Immature natural killer cell (primary cell): ENCODE results near the gene ARHGAP22. TPM values are rescaled to one million over a fixed set of nuclear protein-coding genes. Genes with fewer than 3 reads are reported as not detected.

Source experiments
- DNase-seq, 3 donors: peaks; one replicate each; pipeline ENCODE4 v3.0.0; 2022; ENCODE audit warnings: mixed read lengths in 1 of 3
- H3K27ac Mint-ChIP-seq, 6 donors: one replicate each; pipeline ENCODE4 v1.8.0; 2020; ENCODE audit warnings: mixed read lengths in 6 of 6, mild to moderate bottlenecking in 5 of 6, inconsistent platforms in 4 of 6, moderate library complexity in 3 of 6
- H3K27me3 Mint-ChIP-seq, 3 donors: one replicate each; pipeline ENCODE4 v1.8.0; 2020 to 2021; ENCODE audit warnings: low read depth in 3 of 3, mild to moderate bottlenecking in 3 of 3, mixed read lengths in 3 of 3, moderate library complexity in 3 of 3, inconsistent platforms in 1 of 3
- H3K36me3 Mint-ChIP-seq, 3 donors: one replicate each; pipeline ENCODE4 v1.8.0; 2020; ENCODE audit warnings: mixed read lengths in 3 of 3, inconsistent platforms in 2 of 3, mild to moderate bottlenecking in 2 of 3
- H3K4me1 Mint-ChIP-seq, 2 donors: one replicate each; pipeline ENCODE4 v1.8.0; 2020; ENCODE audit warnings: inconsistent platforms in 2 of 2, mild to moderate bottlenecking in 2 of 2, mixed read lengths in 2 of 2, moderate library complexity in 1 of 2
- H3K4me3 Mint-ChIP-seq, 5 donors: one replicate each; pipeline ENCODE4 v1.8.0; 2020; ENCODE audit warnings: mild to moderate bottlenecking in 5 of 5, mixed read lengths in 5 of 5, inconsistent platforms in 3 of 5, moderate library complexity in 3 of 5
- H3K9me3 Mint-ChIP-seq, 6 donors: one replicate each; pipeline ENCODE4 v1.8.0; 2020; ENCODE audit warnings: mild to moderate bottlenecking in 6 of 6, mixed read lengths in 6 of 6, inconsistent platforms in 4 of 6, moderate library complexity in 3 of 6
- polyA plus RNA-seq, 3 donors: library from polyadenylated mRNA; unstranded; fragments of 300-500 nt; fragmentation: Illumina TruSeq; gene quantifications; one replicate each; pipeline ENCODE4 v1.2.3, GENCODE V29; 2021

The ARHGAP22 gene
- polyA plus RNA-seq, 3 donors from 2014 or later = not detected

- Mint-ChIP-seq H3K27ac (no peak overlapping the region), H3K4me1 (no peaks in the 10 kb centered on the region), H3K36me3 (no peaks in the 10 kb centered on the region), H3K27me3 (peaks cover 0 to 6% (median 3%) of the 10 kb centered on the region in 3 donors), H3K4me3 (no peak overlapping the region), H3K9me3 (no peaks in the 10 kb centered on the region)
- DNase-seq = no peak
Measured at GRCh38 chr10:48541144-48541795, 63.6 kb downstream of the ARHGAP22 start.

- no peaks in the 10 kb centered on the region for H3K9me3 Mint-ChIP-seq
- no peak overlapping the region for H3K4me3 Mint-ChIP-seq
- no peak for DNase-seq
- H3K27ac Mint-ChIP-seq = no peak overlapping the region
- no peaks in the 10 kb centered on the region for H3K4me1 Mint-ChIP-seq
- H3K27me3 Mint-ChIP-seq = peaks cover 0 to 6% (median 3%) of the 10 kb centered on the region in 3 donors
- H3K36me3 Mint-ChIP-seq = no peaks in the 10 kb centered on the region
Measured at GRCh38 chr10:48538611-48539010, 66.3 kb downstream of the ARHGAP22 start.

- DNase-seq = no peak
- no peaks in the 10 kb centered on the region for H3K9me3 Mint-ChIP-seq
Measured at GRCh38 chr10:48536916-48537890, 67.7 kb downstream of the ARHGAP22 start.

GRCh38 chr10:48536156-48536500, 68.7 kb downstream of the ARHGAP22 start:
- Mint-ChIP-seq H3K36me3 (no peaks in the 10 kb centered on the region), H3K9me3 (no peaks in the 10 kb centered on the region), H3K4me3 (no peak overlapping the region), H3K27ac (no peak overlapping the region), H3K4me1 (no peaks in the 10 kb centered on the region), H3K27me3 (peaks cover 0 to 6% (median 0%) of the 10 kb centered on the region in 3 donors)
- DNase-seq = no peak

More at GRCh38 chr10:48536916-48537890, 67.7 kb downstream of the ARHGAP22 start:
- no peaks in the 10 kb centered on the region for H3K4me1 Mint-ChIP-seq
- no peaks in the 10 kb centered on the region for H3K36me3 Mint-ChIP-seq
- no peak overlapping the region for H3K4me3 Mint-ChIP-seq
- peaks cover 0 to 6% (median 3%) of the 10 kb centered on the region in 3 donors for H3K27me3 Mint-ChIP-seq
- H3K27ac Mint-ChIP-seq = no peak overlapping the region

- no peak overlapping the region for H3K27ac Mint-ChIP-seq
- no peaks in the 10 kb centered on the region for H3K36me3 Mint-ChIP-seq
- peaks cover 0 to 6% (median 0%) of the 10 kb centered on the region in 3 donors for H3K27me3 Mint-ChIP-seq
- no peak overlapping the region for H3K4me3 Mint-ChIP-seq
- no peaks in the 10 kb centered on the region for H3K4me1 Mint-ChIP-seq
- no peaks in the 10 kb centered on the region for H3K9me3 Mint-ChIP-seq
- DNase-seq = no peak
Measured at GRCh38 chr10:48535416-48536155, 69.3 kb downstream of the ARHGAP22 start.

- Mint-ChIP-seq H3K4me3 (no peak overlapping the region), H3K4me1 (no peaks in the 10 kb centered on the region), H3K36me3 (no peaks in the 10 kb centered on the region), H3K27ac (no peak overlapping the region), H3K27me3 (peaks cover 0 to 3% (median 1%) of the 10 kb centered on the region in 3 donors), H3K9me3 (no peaks in the 10 kb centered on the region)
- no peak for DNase-seq
Measured at GRCh38 chr10:48533951-48534720, 70.7 kb downstream of the ARHGAP22 start.

GRCh38 chr10:48533540-48533939, 71.3 kb downstream of the ARHGAP22 start:
- no peak overlapping the region for H3K4me3 Mint-ChIP-seq
- H3K9me3 Mint-ChIP-seq = no peaks in the 10 kb centered on the region
- H3K4me1 Mint-ChIP-seq = no peaks in the 10 kb centered on the region
- no peak overlapping the region for H3K27ac Mint-ChIP-seq
- peaks cover 0 to 3% (median 1%) of the 10 kb centered on the region in 3 donors for H3K27me3 Mint-ChIP-seq
- H3K36me3 Mint-ChIP-seq = no peaks in the 10 kb centered on the region
- no peak for DNase-seq

GRCh38 chr10:48531486-48531885, 73.4 kb downstream of the ARHGAP22 start:
- no peak overlapping the region for H3K4me3 Mint-ChIP-seq
- no peak overlapping the region for H3K27ac Mint-ChIP-seq
- H3K36me3 Mint-ChIP-seq = no peaks in the 10 kb centered on the region
- peaks cover 0 to 2% (median 1%) of the 10 kb centered on the region in 3 donors for H3K27me3 Mint-ChIP-seq
- DNase-seq = no peak
- H3K4me1 Mint-ChIP-seq = no peaks in the 10 kb centered on the region
- H3K9me3 Mint-ChIP-seq = no peaks in the 10 kb centered on the region

- Mint-ChIP-seq H3K27ac (no peak overlapping the region), H3K9me3 (peaks cover 0 to 2% (median 0%) of the 10 kb centered on the region in 6 donors), H3K27me3 (peaks cover 3 to 8% (median 4%) of the 10 kb centered on the region in 3 donors), H3K4me3 (no peak overlapping the region), H3K36me3 (no peaks in the 10 kb centered on the region), H3K4me1 (no peaks in the 10 kb centered on the region)
- DNase-seq = no peak
Measured at GRCh38 chr10:48529331-48529730, 75.5 kb downstream of the ARHGAP22 start.

- Mint-ChIP-seq H3K4me1 (peaks cover 0 to 3% of the 10 kb centered on the region in 2 donors), H3K36me3 (no peaks in the 10 kb centered on the region), H3K4me3 (no peak overlapping the region), H3K27ac (no peak overlapping the region), H3K27me3 (peaks cover 3 to 8% (median 4%) of the 10 kb centered on the region in 3 donors), H3K9me3 (peaks cover 0 to 2% (median 0%) of the 10 kb centered on the region in 6 donors)
- no peak for DNase-seq
Measured at GRCh38 chr10:48527756-48528155, 77.1 kb downstream of the ARHGAP22 start.

GRCh38 chr10:48526846-48527505, 77.9 kb downstream of the ARHGAP22 start:
- H3K27me3 Mint-ChIP-seq = peaks cover 6 to 8% (median 8%) of the 10 kb centered on the region in 3 donors
- DNase-seq = no peak
- H3K9me3 Mint-ChIP-seq = peaks cover 0 to 2% (median 0%) of the 10 kb centered on the region in 6 donors
- H3K27ac Mint-ChIP-seq = no peak overlapping the region
- H3K4me3 Mint-ChIP-seq = no peak overlapping the region
- peaks cover 0 to 3% of the 10 kb centered on the region in 2 donors for H3K4me1 Mint-ChIP-seq
- H3K36me3 Mint-ChIP-seq = no peaks in the 10 kb centered on the region

GRCh38 chr10:48526011-48526821, 78.7 kb downstream of the ARHGAP22 start:
- Mint-ChIP-seq H3K4me1 (peaks cover 0 to 3% of the 10 kb centered on the region in 2 donors), H3K36me3 (no peaks in the 10 kb centered on the region), H3K27me3 (peaks cover 8 to 10% (median 8%) of the 10 kb centered on the region in 3 donors), H3K4me3 (no peak overlapping the region), H3K27ac (no peak overlapping the region), H3K9me3 (peaks cover 0 to 2% (median 0%) of the 10 kb centered on the region in 6 donors)
- DNase-seq = no peak
